HEK293T (cell line): ENCODE measurements around the gene PARVB.

Source experiments
- CTCF ChIA-PET: fragments of 350-600 bp; formaldehyde crosslinking; extraction: SDS; loops from one replicate; lab custom pipeline; 2021; ENCODE audit warnings: antibody characterized with exemption, inconsistent platforms; lab: Yijun Ruan, JAX
- POLR2A ChIA-PET: fragments of 350-600 bp; formaldehyde crosslinking; extraction: SDS; loops from one replicate; lab custom pipeline; 2020; ENCODE audit warnings: antibody characterized with exemption, inconsistent platforms; lab: Yijun Ruan, JAX
- DNase-seq: peaks from one replicate; pipeline ENCODE4 v3.0.0; 2012; ENCODE audit warnings: mixed read lengths; ENCODE audit errors: extremely low spot score
- ARNT ChIP-seq: fragments of 450-650 bp; IDR thresholded peaks from 2 replicates; pipeline ENCODE4 v1.6.1; 2017; ENCODE audit warnings: mild to moderate bottlenecking
- BHLHE40 ChIP-seq: fragments of 450-650 bp; IDR thresholded peaks from 2 replicates; pipeline ENCODE4 v1.6.1; 2016; ENCODE audit warnings: mild to moderate bottlenecking, moderate library complexity, borderline replicate concordance
- CTBP1 ChIP-seq: fragments of 450-650 bp; IDR thresholded peaks from 2 replicates; pipeline ENCODE4 v1.6.1; 2016; ENCODE audit warnings: borderline replicate concordance
- ELF4 ChIP-seq: fragments of 450-650 bp; IDR thresholded peaks from 2 replicates; pipeline ENCODE4 v1.6.1; 2017; ENCODE audit warnings: antibody characterized with exemption
- FOXA1 ChIP-seq: fragments of 450-650 bp; IDR thresholded peaks from 2 replicates; pipeline ENCODE4 v1.6.1; 2016; ENCODE audit warnings: mild to moderate bottlenecking
- FOXK2 ChIP-seq: fragments of 450-650 bp; IDR thresholded peaks from 2 replicates; pipeline ENCODE4 v1.6.1; 2016; ENCODE audit warnings: mild to moderate bottlenecking
- FOXM1 ChIP-seq: fragments of 450-650 bp; IDR thresholded peaks from 2 replicates; pipeline ENCODE4 v1.6.1; 2017; ENCODE audit warnings: mild to moderate bottlenecking, borderline replicate concordance
- HDGF ChIP-seq: fragments of 450-650 bp; IDR thresholded peaks from 2 replicates; pipeline ENCODE4 v1.6.1; 2017; ENCODE audit warnings: antibody characterized with exemption, borderline replicate concordance
- L3MBTL2 ChIP-seq: fragments of 450-650 bp; conservative IDR thresholded peaks from 2 replicates; pipeline ENCODE4 v1.6.1; 2016; ENCODE audit warnings: mild to moderate bottlenecking
- LEF1 ChIP-seq: fragments of 450-650 bp; IDR thresholded peaks from 2 replicates; pipeline ENCODE4 v1.6.1; 2017; ENCODE audit warnings: mild to moderate bottlenecking, borderline replicate concordance
- NFRKB ChIP-seq: fragments of 450-650 bp; IDR thresholded peaks from 2 replicates; pipeline ENCODE4 v1.6.1; 2016; ENCODE audit warnings: mild to moderate bottlenecking, moderate library complexity
- PKNOX1 ChIP-seq: fragments of 450-650 bp; IDR thresholded peaks from 2 replicates; pipeline ENCODE4 v1.6.1; 2016
- SP1 ChIP-seq: fragments of 450-650 bp; IDR thresholded peaks from 2 replicates; pipeline ENCODE4 v1.6.1; 2017
- SUZ12 ChIP-seq: fragments of 450-650 bp; IDR thresholded peaks from 2 replicates; pipeline ENCODE4 v1.6.1; 2016; ENCODE audit warnings: mild to moderate bottlenecking
- TARDBP ChIP-seq: fragments of 450-650 bp; IDR thresholded peaks from 2 replicates; pipeline ENCODE4 v1.6.1; 2016
- ZNF384 ChIP-seq: fragments of 450-650 bp; IDR thresholded peaks from 2 replicates; pipeline ENCODE4 v1.6.1; 2016

Gene PARVB

DNA sequence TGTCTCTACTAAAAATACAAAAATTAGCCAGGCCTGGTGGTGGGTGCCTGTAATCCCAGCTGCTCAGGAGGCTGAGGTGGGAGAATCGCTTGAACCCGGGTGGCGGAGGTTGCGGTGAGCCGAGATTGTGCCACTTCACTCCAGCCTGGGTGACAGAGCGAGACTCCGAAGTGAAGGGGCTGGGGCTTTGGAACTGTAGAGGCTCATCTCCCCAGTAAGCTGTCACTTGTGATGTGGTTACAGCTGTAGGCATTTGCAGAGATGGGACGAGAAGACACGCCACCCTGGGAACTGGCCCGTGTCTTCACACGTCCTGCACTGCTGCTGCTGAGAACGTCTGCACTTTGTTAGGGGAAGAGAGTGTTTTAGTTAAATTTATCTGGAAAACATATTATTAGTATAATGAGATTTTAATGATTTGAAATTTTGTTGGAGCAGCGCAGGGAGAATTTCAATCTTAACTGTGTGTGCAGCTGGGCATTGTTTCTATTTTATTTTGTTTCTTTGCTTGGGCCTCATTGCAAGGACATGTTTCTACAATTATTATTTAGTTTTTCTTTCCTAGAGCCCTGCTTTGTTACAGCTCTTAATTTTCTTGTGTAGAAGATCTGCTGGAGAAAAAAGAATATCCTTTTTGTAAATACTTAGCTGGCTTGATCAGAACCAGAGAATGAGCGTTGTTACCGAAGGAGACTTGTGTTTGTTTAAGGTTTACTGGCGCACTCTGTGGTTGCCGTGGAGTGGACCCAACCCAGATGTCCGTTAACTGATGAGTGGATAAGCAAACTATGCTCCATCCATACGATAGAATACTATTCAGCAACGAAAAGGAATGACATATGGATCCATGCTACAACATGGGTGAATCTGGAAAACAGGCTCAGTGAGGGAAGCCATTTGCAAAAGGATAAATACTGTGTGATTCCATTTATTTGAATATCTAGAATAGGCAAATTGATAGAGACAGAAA lies 18.4 kb downstream of the PARVB start:
- TF ChIP-seq LEF1 (no peak), ZNF384 (no peak), FOXK2 (no peak), SP1 (no peak), CTBP1 (no peak)
- DNase-seq, result no peak
- POLR2A ChIA-PET, result no interaction called here
- CTCF ChIA-PET, result no interaction called here

DNA sequence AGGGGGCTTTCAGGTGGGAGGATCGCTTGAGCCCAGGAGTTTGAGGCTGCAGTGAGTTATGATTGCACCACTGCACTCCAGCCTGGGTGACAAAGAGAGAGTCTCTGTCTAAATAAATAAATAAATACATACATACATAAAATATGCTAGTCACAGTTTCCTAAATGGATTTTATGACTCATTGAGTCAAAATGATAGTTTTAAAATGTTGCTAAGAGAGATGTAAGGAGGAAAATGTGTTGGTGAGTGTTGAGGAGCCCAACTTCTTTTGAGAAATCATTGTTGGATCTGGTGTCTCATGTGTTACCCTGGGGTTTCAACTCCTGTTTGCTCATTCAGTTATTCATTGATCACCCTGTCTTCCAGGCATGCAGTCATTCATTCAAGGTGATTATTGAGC lies 21.0 kb downstream of the PARVB start:
- DNase-seq, result no peak
- no peak for TF ChIP-seq CTBP1
- ChIA-PET CTCF (no interaction called here), POLR2A (no interaction called here)

- TF ChIP-seq SUZ12 (no peak), CTBP1 (no peak), FOXM1 (no peak), ELF4 (no peak), TARDBP (no peak), FOXA1 (no peak), PKNOX1 (no peak), ZNF384 (no peak), ARNT (no peak), FOXK2 (no peak), NFRKB (no peak), L3MBTL2 (no peak), BHLHE40 (no peak), SP1 (no peak), LEF1 (no peak), HDGF (no peak)
- CTCF ChIA-PET, result interaction anchor here (0.6 kb wide), 1 partner anchor 725 kb away, joined by 4 read pairs; no protein-coding TSS in a partner anchor
- no peak for DNase-seq
- POLR2A ChIA-PET, result no interaction called here
These were observed 22.5 kb downstream of the PARVB start for GRCh38 chr22:44046485-44047141.

DNA sequence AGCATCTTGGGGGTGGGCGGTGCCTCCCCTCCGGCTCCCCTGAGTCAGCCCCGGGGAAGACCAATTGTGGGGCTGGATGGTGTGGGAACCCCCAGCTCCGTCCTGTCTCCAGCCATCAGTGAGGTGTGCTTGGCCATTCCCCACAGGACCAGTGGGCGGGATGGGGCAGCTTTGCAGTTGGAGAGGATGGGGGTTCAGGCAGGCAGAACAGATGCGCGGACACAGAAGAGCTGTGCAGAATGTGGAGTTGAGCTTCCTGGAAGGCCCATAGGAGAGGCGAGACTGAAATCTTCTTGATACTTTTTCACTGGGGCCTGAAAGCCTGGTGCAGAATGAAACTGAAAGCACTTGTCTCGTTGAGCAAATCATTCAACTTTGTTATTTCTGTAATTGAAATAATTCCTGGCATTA lies 23.8 kb downstream of the PARVB start:
- ChIA-PET POLR2A (interaction anchor here (1.1 kb wide), 1 partner anchor 54 kb away, joined by 3 read pairs; no protein-coding TSS in a partner anchor), CTCF (interaction anchor here (0.6 kb wide), 1 partner anchor 73 kb away, joined by 3 read pairs; no protein-coding TSS in a partner anchor)
- no peak for DNase-seq
- TF ChIP-seq SP1 (no peak), ELF4 (no peak), FOXK2 (no peak), BHLHE40 (no peak), ARNT (no peak)

- no peak for DNase-seq
- POLR2A ChIA-PET, result no interaction called here
- CTCF ChIA-PET, result no interaction called here
- TF ChIP-seq ELF4 (no peak), SUZ12 (no peak), FOXK2 (no peak), PKNOX1 (no peak), SP1 (no peak)
These were observed 25.6 kb downstream of the PARVB start for GRCh38 chr22:44049486-44050231.

DNA sequence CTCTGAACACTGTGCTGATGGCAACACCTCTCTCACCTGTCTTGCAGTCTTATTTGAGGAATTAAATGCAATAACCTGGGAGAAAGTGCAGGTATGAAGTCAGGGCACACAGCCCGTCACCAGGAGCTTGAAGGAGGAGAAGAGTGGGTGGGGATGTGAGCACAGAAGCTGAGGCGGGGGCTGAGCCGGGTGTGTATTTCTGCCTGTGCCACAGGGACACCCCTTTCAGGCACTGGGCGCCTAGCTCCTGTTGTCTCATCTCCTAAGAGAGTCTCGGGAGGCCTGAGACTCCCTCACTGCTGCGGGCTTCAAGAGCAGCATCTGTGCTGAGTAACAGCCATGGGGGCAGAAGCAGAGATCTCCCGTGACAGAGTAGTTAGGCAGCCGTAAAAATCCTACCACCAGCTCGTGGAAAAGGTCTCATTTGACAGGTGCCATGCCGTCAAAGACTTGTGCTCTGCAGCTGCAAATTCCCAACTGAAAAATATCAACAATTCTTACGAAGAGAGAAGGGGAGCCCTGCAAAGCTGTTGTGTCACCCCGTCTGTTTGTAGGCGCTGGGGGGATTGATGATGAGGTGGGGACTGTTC lies 26.8 kb downstream of the PARVB start:
- TF ChIP-seq FOXM1 (no peak), NFRKB (no peak), SUZ12 (no peak), TARDBP (no peak), FOXA1 (no peak), ZNF384 (no peak), L3MBTL2 (no peak), FOXK2 (no peak), LEF1 (no peak), ELF4 (no peak), HDGF (no peak), CTBP1 (no peak), ARNT (no peak), SP1 (no peak), BHLHE40 (no peak), PKNOX1 (no peak)
- no peak for DNase-seq
- CTCF ChIA-PET, result no interaction called here
- POLR2A ChIA-PET, result no interaction called here
